T-helper 2 cell (primary cell): ENCODE measurements around the gene DHRS2.

Experiments
- DNase-seq, 5 experiments: peaks; one replicate each; pipeline versions ENCODE4 v3.0.0 to v3.0.0-alpha.2; 2012 to 2022

DHRS2 gene

DNA sequence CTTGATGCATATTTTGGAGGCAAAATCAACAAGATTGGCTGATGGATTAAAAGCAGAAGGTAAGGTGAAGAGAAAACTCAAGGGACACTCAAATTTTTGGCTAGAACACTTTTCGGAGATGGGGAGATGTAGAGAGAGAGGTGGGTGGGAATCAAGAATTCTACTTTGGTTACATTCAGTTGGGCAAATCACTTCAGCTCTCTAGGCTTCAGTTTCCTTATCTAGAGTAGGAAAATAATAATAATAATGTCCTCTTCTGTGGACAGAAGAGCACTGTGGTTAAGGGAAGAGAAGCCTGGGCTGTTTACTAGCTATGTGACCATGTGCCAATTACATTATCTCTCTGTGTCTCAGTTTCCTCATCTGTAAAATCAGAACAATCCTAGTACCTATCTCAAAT lies 23.4 kb upstream of the DHRS2 start:
- DNase-seq, result no peak

- DNase-seq, result no peak
These were observed 22.7 kb upstream of the DHRS2 start for GRCh38 chr14:23613242-23614070.

DNA sequence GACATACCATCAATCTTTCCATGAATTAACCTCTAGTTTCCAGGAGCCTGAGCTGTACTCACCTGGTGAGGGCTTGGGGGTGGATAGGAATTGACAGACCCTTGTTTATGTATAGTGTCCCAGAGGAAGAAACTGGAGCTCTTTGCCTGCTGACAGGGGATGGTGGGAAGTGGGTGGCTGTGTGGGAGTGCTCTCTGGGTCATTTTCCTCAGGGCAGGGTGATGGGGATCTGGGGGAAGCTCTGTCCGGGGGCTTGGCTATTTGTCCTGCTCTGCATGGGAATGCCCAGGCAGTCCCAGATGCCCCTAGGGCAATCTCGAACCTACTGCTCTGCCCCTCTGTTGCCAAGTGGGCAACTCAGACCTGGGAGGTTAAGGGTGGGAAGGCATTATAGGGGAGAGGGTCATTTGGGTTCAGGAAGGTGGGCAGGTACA lies 21.8 kb upstream of the DHRS2 start:
- DNase-seq, result no peak

DNA sequence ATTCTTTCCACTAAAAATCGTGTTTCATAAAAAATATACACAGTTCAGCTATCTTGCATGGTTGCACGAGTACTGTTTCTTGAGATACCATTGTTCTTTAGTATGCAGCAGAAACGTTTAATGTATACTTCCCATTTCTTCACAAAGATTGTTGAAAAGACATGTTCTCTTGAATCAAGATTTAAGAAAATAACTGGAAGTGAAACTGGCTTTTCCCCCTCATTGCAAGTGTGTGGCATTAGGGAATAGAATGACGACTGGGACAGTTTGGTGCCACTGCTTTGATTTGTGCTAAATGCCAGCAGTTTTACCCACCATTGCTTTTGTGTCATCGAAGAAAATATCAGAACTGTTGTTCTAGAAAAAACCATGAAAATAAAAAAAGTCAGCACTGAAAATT lies 20.3 kb upstream of the DHRS2 start:
- DNase-seq, result no peak

DNA sequence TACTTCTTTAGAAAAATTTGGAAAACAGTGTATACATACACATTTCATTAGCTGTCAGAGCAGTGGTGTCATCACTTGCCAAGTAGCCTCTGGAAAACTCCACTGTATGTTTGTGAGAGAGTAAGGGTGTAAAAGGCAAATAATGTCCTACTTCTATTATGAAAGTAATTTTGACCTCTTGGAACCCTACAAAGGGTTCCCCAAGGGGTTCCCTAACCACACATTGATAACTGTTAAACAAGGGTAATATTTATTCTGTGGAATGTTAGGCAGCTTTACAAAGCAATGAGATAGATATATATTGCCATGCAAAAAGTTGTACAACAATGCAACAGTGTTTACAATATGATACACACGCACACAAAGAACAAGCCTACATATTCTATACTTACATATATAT lies 18.6 kb upstream of the DHRS2 start:
- no peak for DNase-seq

- no peak for DNase-seq
These were observed 17.7 kb upstream of the DHRS2 start for GRCh38 chr14:23618415-23618988.

- no peak for DNase-seq
These were observed 15.9 kb upstream of the DHRS2 start for GRCh38 chr14:23620177-23620702.

DNA sequence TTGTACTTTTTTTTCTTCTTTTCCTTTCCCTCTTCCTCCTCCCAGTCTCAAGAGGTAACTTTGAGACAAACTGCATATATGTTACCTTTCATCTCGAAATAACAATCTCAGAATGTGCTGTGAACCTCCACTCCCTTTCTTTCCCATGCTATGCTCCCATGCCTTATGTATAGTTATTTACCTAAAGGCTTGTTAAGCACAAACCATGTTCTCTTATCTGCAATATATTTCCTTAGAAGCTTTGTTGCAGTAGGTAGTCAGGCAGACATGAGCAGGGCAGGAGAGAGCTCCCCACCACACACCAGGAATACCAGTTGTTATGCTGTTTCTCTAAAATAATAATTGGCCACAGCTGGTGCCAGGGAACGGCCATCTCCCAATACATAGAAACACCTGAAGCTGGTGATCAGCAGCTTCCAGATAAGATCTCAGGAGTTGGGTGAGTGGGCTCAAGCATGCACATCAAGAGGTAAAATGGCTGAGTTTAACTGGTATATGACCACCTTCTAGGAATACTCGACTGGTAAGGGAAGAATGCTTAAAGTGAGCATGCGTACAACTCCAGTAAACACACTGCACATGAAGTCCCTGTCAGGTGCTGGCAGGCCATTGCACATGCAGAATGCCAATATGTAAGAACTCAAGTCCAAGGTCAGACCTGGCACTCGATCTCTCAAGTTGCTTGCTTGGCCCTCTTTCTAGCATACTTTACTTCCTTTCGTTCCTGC lies 14.8 kb upstream of the DHRS2 start:
- DNase-seq, result no peak

- no peak for DNase-seq
These were observed 14.0 kb upstream of the DHRS2 start for GRCh38 chr14:23621932-23622730.

DNA sequence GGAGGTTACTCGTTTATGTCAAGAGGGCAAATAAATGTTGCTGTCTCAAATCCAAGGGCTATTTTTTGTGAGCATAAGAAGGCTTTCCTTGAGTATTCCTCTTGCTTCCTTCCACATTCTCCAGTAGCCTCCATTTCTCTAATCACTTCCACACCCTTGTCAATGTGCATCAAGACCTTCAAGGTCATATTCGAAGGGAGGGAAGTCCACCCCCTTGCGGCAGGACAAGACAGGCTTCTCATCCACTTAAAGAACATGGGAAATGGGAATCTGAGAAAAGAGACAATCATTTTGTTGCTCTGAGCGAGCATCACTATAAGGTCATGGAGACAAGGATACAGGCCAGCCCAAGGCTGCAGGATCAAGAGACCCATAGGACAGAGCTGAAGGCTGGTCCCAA lies 13.2 kb upstream of the DHRS2 start:
- DNase-seq, result no peak

DNA sequence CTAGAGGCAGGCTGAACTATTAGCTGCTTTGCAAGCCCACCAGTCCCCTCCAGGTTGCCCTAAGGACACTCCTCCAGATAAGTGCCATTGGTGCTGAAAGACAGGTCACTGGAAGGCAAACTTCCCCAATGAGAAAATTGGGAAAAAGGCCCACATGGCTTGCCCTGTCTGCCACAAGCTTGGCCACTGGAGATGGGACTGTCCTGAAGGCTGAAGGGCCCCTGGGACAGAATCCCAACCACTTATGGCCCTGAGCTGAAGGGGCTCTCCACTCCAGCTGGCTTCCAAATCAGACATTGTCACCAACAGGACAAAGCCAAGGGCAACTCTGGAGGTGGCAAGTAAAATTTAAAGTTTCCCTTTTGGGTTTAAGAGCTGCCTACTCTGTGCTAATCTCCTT lies 12.2 kb upstream of the DHRS2 start:
- no peak for DNase-seq

DNA sequence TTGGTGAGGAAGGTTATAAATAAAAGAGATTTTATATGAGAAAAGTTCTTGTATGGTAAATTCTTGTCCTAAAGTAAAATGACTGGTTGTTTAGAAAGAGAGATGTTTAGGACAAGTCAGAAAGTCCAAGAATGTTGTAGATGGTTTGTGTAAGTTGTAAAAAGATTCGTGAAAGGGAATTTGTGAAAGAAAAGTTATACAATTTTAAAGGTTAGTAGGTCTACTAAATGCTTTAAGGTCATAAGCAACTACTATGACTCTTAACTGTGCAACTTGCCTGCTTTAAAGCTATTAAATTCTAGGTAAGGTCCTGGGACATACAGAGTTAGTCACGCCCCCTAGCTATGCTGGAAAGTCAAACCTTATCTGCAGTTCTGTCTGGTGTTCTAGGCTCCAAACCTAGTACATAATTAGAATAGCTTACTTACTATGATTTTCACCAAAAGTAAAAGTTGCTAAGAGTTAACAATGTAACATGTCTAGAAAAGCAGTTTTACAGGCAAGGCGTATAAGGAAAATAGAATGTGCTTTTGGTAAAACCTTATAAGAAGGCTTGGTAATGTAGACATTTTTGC lies 11.2 kb upstream of the DHRS2 start:
- no peak for DNase-seq

- no peak for DNase-seq
These were observed 9.2 kb upstream of the DHRS2 start for GRCh38 chr14:23626946-23627345.

DNA sequence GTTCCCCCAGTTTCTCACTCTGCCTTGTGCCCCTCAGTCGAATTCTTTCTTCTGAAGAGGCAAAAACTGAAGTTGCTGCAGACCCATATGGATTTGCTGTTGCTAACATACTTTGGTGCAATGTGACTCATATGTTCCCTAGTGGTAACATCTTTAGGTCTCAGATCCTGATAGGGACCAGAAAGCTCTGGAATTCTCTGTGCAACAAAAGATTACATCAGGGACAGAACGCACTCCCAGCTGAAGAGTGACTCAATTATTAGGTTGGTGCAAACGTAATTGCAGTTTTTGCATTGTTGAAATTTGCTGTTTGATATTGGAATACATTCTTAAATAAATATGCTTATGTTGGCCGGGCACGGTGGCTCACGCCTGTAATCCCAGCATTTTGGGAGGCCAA lies 8.2 kb upstream of the DHRS2 start:
- no peak for DNase-seq

- DNase-seq, result no peak
These were observed 7.0 kb upstream of the DHRS2 start for GRCh38 chr14:23629204-23629603.

DNA sequence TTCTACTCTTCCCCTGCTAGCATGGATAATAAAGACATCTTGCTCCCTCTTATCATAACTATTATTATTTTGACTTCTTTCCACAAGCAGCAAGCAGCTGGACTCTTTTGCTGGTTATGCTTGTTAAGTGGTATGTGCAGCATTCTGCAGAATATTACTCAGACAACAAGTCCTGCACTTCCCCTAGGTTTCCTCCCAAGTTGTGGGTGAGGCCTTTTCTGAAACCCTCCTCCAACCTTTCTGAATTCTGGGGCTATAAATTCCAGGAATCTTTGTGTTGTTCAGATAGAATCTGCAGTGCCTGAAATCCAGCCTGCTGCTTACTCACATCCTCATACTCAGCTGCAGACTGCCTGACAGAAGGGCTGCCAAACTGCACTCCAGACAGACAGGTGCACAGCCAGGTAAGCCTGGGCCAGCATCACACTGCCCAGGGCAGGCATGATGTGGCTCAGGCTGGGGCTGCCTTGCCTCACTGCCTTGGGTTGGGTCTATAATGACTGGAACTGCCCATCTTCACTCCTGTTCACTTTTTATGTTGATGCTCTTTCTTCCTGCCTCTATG lies 6.2 kb upstream of the DHRS2 start:
- DNase-seq, result no peak

DNA sequence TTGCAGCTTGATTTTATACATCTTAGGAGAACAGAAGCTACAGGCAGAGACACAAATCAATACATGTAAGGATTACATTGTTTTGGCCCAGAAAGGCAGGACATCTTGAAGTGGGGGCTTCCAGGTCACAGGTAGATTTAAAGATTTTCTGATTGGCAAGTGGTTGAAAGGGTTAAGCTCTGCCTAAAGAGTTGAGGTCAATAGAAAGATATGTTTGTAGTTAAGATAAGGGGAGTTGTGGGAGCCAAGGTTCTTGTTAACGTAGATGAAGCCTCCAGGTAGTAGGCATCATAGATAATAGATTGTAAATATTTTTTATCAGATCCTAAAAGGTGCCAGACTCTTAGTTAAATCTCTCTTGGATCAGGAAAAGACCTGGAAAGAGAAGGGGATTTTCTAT lies 5.5 kb upstream of the DHRS2 start:
- DNase-seq, result no peak

DNA sequence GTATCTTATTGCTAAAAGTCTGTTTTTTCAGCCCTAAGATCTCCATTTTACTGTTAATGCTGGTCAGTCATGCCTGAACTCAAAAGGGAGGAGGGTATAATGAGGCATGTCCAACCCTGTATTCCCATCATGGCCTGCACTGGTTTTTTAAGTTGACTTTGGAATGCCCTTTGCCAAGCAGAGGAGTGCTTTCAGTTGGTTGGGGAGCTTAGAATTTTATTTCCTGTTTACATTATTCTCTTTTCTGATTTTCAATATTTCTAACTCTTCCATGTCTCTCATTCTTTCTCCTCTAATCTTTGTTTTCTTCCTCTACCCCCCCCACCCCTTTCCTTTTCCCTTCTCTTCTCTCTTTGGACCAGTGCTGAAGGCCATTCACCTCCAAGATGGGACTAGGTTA lies 4.9 kb upstream of the DHRS2 start:
- no peak for DNase-seq

DNA sequence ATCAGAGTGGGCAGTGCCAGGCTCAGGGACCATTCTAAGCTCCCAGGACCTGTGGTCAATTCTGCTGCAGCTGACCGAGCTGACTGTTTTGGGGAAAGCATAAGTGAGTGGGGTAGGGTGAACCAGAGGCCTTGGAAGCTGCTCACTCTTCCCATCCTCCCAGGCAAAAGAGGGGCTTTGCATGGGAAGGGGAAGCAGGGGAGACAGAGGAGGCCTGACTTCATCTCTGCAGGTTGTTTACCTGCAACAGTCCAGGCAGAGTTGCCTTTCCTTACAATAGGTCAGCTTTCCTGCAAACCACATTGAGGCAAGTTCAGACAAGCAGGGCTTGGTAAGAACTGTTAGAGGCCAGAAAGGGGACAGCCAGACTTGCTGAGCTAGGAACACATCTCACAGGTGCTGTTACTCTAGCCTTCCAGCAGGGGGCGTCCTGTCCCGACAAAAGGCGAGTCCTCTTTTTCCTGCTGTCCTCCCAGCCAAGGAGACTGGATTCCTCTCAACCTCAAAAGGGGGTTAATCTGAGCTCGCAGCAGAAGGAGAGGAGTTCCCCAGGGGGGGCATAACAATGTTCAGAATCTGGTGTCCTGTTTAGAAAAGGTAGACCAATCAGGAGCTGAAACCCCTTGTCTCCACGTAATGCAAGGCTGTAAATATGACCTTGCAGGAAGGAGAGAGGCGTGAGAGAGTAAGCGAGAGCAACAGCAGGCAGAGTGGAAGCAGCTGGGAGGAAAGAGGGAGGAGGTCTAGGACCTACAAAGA lies 4.3 kb upstream of the DHRS2 start:
- DNase-seq, result peak; percentile 38 to 64 (median 52)

DNA sequence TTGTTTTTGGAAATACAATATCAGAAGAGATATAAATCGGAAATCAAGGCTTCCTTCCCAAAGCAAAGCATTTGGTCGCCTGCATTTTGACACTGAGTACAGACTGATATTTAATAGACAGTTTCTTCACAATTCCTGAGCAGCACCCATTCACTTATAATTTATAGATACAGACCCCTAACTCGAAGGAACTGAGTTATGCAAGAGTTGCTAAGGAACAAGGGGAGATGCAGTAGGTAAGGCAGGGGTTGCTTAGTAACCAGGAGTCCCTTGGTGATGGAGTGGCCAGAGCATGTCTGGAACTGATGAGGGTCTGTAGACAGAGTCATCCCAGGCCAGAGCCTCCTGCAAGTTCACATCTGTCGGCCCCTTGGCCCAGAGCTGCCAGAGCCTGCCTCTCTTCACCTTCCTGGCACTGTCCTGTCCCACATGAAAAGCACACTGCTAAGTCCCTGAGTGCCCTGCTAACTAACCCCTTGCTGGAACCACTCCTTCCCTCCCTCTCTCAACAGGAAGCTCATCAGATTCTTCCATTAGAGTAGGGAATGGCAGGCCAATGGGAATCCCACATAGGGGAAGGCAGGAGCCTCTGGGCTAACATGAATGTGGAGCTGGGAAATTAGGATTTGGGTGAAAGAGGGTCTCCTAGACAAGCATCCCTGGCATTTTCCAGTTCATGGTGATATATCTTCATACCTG lies 3.6 kb upstream of the DHRS2 start:
- no peak for DNase-seq
